GM18526 (cell line): ENCODE results near the gene STPG2.
A peak's percentile ranks its signal among the peaks of the same experiment; 100 is the strongest.

Experiments
- POLR2A ChIP-seq: IDR thresholded peaks from 3 replicates; pipeline ENCODE4 v1.6.1; 2011; ENCODE audit not compliant: insufficient read length; ENCODE audit errors: extremely low read depth

STPG2 gene

DNA sequence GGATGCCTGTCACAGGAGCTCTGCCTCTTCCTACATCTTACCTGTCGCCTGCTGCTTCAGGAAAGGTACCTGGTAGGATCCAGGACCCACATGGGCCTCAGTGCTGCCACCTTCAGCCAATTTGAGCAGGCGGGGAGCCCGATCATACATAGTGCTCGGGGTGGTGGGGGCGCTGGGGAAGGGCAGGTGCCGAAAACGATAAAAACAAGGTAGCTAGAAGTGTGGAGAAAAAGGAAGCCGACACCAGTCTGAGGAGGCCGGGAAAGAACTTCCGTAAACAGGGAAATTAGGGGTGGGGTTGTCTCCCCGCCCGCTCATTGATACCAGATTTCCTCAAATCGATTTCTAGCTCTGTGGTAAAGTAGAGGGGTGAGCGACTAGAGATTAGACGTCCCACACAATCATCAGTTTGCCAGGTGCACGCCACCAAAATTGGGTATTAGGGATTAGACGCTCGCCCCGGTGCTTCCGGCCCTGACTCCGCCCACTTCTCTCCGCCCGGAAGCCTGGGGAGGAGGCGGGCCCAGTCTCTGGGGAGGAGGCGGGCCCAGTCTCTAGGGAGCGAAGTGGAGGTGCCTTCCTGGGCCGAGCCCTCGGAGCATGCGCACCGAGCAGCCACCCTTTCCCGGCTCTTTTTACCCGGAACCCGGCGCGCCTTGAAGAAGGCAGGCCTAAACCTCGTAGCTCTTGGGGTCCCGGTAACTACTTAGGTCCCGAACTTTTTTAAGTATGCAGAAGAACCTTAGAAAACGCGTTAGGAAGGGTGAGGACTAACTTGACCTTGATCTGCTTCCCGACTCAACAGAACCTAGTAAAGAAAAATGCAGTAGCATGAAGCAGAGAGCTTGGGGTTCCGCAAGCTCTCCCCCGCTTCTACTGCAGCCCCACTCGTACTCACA is at the start of gene STPG2:
TSS of gene STPG2 (minus strand) at position 476 of the 899 bp plus-strand sequence.
- TF ChIP-seq POLR2A, result peak; percentile 75

- TF ChIP-seq POLR2A, result no peak
Measured at GRCh38 chr4:98185279-98185678, 42.0 kb upstream of the STPG2 start.

- TF ChIP-seq POLR2A, result no peak
Measured at GRCh38 chr4:98181809-98182208, 38.5 kb upstream of the STPG2 start.

DNA sequence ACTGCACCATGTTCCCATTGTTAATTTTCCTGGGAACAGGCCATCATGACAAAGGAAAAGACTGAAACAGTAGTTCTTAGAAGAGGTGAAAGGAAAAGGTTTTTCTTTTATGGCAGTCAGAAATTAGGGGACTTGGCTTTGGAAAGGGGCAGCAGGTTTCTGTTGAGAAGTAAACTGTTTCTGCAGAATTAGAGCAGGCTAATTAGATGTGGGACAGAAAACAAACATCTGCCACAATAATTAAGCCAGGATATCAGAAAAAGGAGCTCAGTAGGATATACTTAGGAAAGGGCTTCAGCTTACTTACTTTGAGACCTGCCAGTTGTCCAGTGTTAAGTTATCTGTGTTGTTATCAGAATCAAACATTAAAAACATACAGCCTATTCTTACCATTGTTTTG is 36.7 kb upstream of the STPG2 start:
- no peak for TF ChIP-seq POLR2A

DNA sequence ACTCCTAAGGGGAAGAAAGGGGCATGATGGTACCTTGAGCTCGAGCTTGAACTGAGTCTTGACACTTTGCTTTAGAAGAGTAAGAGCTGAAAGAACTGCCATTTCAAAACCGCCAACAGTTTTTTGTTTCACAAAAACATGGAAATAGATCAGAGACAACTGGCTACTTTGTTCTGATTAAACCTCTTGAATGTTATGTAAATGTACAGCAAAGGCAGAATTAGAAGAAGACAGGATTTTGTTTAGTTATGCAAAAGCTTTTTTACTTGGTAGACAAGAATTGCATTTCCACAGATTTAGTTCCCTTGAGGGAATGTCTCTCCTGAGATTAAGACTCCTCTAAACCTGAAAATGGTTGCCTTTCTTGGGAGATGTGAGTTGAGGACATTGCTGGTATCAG is 33.3 kb upstream of the STPG2 start:
- no peak for TF ChIP-seq POLR2A

- no peak for TF ChIP-seq POLR2A
Measured at GRCh38 chr4:98170035-98170434, 26.8 kb upstream of the STPG2 start.

DNA sequence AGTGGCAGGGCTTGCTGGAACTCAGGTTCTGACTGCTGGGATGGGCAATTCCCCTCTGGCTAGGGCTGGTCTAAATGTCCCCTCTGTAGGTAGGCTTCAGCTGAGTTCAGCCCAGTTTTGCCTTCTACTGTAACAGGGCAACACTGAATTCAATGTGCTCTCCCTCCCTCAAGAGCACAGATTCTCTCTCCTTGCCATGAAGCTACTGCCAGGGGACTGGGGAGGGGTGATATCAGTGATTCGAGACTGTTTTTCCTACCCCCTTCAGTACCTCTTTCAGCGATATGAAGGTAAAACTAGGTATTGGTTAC is 23.4 kb upstream of the STPG2 start:
- TF ChIP-seq POLR2A, result no peak

DNA sequence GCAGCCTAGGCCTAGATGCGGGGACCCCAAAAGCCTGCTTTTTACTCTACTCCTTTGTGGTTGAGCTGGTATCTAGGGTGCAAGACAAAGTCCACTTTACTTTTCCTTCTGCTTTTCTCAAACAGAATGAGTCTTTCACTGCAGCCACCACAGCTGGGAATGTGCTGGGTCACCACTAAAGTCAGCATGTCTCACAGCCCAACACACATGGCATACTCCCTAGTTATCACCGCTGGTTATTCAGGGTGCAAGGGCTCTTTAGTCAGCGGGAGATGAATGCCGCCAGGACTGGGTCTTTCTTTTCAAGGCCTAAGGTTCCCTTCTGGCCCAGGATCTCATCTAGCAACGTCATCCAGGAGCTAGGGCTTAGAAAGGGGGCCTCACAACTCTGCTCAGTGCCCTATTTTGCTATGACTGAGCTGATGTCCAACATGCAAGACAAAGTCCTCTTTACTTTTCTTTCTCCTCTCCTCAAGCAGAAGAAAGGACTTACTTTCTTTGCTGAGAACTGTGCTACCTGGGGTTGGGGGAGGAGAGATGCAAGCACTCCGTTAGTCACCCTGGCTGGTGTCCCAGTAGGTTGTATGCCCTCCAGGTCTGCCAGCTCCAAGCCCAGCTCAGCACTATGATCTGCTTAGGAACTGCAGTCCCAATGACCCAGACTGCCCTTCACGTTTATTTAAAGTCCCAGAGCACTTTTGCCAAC is 22.9 kb upstream of the STPG2 start:
- TF ChIP-seq POLR2A, result no peak

- no peak for TF ChIP-seq POLR2A
Measured at GRCh38 chr4:98162696-98163095, 19.4 kb upstream of the STPG2 start.

- no peak for TF ChIP-seq POLR2A
Measured at GRCh38 chr4:98151145-98151924, 8.1 kb upstream of the STPG2 start.

- no peak for TF ChIP-seq POLR2A
Measured at GRCh38 chr4:98150092-98150761, 7.0 kb upstream of the STPG2 start.

- TF ChIP-seq POLR2A, result no peak
Measured at GRCh38 chr4:98148856-98149255, 5.6 kb upstream of the STPG2 start.

- TF ChIP-seq POLR2A, result no peak
Measured at GRCh38 chr4:98126141-98126540, 17.1 kb downstream of the STPG2 start.

DNA sequence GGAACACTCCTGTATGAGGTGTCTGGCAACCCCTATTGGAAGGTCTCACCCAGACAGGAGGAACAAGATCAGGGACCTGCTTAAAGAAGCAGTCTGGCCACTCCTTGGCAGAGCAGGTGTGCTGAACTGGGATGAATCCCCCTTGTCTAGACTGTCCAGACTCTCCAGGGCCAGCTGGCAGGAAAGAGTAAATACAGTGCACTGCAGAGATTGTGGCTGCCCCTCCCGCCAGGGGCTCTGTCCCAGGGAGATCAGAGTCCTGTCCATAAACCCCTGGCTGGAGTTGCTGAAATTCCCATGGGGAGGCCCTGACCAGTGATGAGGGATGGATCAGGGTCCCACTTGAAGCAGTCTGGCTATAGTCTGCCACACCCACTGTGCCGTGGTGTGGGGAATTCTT is 17.7 kb downstream of the STPG2 start:
- TF ChIP-seq POLR2A, result no peak

GRCh38 chr4:98117363-98117762 is 25.9 kb downstream of the STPG2 start:
- no peak for TF ChIP-seq POLR2A
